HG03378 (cell line): ENCODE measurements around the gene POLR2E.

Source experiments
- ATAC-seq: cut with Tn5 transposase; IDR thresholded peaks from one replicate; pipeline ENCODE4 v1.9.1; 2021; ENCODE audit warnings: mild to moderate bottlenecking, moderate library complexity; ENCODE audit not compliant: unreplicated experiment

POLR2E gene

GRCh38 chr19:1098177-1099051, 3.2 kb upstream of the POLR2E start:
- ATAC-seq: no peak

GRCh38 chr19:1097810-1098176, 2.6 kb upstream of the POLR2E start:
- ATAC-seq: no peak

- ATAC-seq: no peak
Measured at GRCh38 chr19:1094655-1094977, 559 bp downstream of the POLR2E start.

- no peak for ATAC-seq
Measured at GRCh38 chr19:1093811-1094553, 1.2 kb downstream of the POLR2E start.

- ATAC-seq: no peak
Measured at GRCh38 chr19:1093330-1093729, 1.8 kb downstream of the POLR2E start.

GRCh38 chr19:1091544-1092175, 3.5 kb downstream of the POLR2E start:
- no peak for ATAC-seq

- no peak for ATAC-seq
Measured at GRCh38 chr19:1090731-1091543, 4.2 kb downstream of the POLR2E start.

- no peak for ATAC-seq
Measured at GRCh38 chr19:1089891-1090290, 5.3 kb downstream of the POLR2E start.

GRCh38 chr19:1089126-1089771, 5.9 kb downstream of the POLR2E start:
- no peak for ATAC-seq

GRCh38 chr19:1088416-1089010, 6.7 kb downstream of the POLR2E start:
- ATAC-seq: no peak

- ATAC-seq: no peak
Measured at GRCh38 chr19:1087813-1088415, 7.3 kb downstream of the POLR2E start.

- ATAC-seq: no peak
Measured at GRCh38 chr19:1086613-1087012, 8.6 kb downstream of the POLR2E start.

GRCh38 chr19:1085676-1086442, 9.3 kb downstream of the POLR2E start:
- ATAC-seq: no peak

- no peak for ATAC-seq
Measured at GRCh38 chr19:1085053-1085658, 10.0 kb downstream of the POLR2E start.

- no peak for ATAC-seq
Measured at GRCh38 chr19:1084024-1084868, 10.9 kb downstream of the POLR2E start.

GRCh38 chr19:1082928-1083816, 12.0 kb downstream of the POLR2E start:
- ATAC-seq: no peak
